HG02852 (cell line): Measurements from ENCODE around the gene PACSIN2.
"Not testable (repeated sequence)": the region's sequence is repeated elsewhere in the genome, so short reads cannot be mapped to it uniquely, and the experiment has no call there.

ENCODE experiments used
- ATAC-seq: cut with Tn5 transposase; IDR thresholded peaks from one replicate; pipeline ENCODE4 v1.9.1; 2021; ENCODE audit warnings: mild to moderate bottlenecking, moderate library complexity; ENCODE audit not compliant: unreplicated experiment

Gene PACSIN2

DNA sequence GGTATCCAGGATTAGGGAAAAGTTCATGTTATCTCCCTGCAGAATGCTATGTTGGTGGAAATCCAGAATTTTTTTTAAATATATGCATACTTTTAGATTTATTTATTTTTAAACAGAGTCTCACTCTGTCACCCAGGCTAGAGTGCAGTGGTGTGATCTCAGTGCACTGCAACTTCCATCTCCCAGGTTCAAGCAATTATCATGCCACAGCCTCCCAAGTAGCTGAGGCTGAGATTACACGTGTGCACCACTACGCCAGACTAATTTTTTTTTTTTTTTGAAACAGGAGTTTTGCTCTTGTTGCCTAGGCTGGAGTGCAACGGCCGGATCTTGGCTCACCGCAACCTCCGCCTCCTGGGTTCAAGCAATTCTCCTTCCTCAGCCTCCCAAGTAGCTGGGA is 2.6 kb downstream of the PACSIN2 start:
- ATAC-seq = no peak

- ATAC-seq = no peak
These were observed 3.9 kb downstream of the PACSIN2 start for GRCh38 chr22:43011079-43011478.

GRCh38 chr22:43009444-43009843 is 5.5 kb downstream of the PACSIN2 start:
- no peak for ATAC-seq

- ATAC-seq = no peak
These were observed 6.0 kb downstream of the PACSIN2 start for GRCh38 chr22:43008921-43009320.

- ATAC-seq = no peak
These were observed 6.4 kb downstream of the PACSIN2 start for GRCh38 chr22:43008509-43008908.

DNA sequence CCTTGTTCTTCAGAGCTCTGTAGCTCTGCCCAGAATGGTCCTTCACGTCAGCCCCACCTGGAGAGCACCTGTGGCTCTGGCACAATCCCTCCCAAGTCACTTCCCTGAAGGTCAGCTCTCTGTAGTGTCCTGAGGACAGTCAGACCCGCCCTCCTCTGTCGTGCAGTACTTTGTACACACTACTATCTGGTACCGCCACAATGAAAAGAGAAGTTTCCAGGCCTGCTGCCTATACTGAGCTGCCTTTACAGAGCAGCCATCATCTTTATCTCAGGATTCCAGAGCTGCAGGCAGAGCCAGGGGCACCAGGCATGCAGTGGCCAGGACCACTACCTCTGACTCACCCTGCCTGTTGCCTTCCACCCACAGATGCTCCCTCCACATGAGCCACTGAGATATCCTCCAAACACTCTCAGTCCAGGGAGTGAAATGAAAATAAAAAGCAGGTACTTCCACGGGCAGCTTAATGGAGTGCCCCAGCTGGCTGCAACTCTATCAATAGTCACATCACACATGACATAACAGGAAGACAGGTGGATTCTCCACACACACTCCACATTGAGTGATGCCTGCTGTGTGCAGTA is 7.3 kb downstream of the PACSIN2 start:
- ATAC-seq = no peak

DNA sequence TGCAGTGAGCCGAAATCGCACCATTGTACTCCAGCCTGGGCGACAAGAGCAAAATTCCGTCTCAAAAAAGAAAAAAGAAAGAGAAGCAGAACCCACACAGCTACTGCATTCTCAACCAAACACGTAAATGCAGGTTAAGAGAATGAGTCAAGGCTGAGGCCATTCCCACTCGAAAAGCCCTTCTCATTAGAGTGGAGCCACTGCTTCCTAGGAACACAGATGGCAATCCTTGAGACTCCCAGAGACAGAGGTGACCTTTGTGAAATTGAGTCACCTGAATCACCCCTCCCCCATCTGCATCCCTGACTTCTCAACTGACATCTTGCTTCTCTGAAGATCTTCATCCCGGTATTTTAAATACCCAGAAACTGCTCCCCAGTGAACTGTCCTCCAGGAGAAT is 8.2 kb downstream of the PACSIN2 start:
- ATAC-seq = no peak

DNA sequence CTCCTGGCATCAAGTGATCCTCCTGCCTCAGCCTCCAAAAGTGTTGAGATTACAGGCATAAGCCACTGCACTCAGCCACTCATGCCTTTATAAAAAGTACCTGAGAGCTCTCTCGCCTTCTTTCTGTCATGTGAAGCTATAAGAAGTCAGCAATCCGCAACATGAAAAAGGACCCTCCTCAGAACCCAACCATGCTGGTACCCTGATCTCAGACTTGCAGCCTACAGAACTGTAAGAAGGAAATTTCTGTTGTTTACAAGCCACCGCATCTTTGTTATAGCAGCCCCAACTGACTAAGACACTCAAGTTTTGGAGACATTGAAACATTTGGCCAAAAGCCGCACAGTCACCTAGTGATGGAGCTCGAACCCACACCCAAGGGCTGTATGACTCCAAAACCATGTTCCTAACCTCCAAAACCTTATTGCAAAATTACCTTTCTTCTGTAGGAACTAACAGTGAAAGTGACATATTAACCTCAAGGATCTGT is 8.9 kb downstream of the PACSIN2 start:
- ATAC-seq = no peak

GRCh38 chr22:43005106-43005505 is 9.8 kb downstream of the PACSIN2 start:
- ATAC-seq = no peak

DNA sequence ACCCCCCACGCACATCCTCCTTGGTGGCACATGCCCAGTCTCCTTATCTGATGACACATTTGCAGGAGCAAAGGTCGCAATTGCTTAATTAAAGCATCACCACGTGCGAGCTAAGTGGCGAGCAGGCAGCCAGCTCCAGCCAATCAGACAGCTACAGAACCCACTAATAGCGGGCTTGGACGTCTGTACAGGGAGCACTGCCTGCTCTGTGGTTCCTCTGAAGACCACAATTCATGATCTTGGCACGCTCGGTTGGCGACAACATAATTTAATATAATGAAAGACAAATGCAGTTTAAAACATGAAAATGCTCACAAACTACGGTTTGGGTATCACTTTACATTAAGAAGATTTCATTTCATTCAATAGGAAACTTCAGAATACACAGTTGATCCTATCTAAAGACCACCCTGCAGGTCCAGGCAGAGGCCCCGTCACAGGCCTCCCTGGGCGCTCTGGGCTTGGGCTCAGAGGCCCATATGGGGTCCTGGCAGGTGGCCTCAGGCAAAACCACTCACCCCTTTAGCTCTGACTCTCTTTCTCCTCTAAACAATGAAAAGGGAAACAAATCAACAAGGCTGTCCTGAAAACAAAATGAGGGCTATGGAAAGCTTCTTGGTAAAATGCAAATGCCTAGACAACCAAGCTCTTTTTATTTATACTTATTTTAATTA is 10.4 kb downstream of the PACSIN2 start:
- no peak for ATAC-seq

DNA sequence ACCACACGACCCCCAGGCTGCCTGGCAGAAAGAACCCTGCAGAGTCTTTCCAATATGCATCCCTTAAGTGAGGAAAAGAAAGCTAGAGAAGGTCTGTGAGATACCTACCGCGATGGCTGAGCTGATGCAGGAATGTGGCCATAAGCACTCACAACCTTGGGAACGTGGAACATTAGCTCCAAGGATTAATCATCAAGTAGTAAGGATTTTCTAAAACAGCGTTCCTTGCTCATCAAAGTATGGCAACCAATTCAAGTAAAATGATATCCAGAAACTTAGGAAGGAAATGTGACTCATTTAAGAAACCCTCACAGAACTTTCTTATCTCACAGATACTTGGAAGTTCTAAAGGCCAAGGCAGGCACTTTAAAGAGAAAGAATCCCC is 12.8 kb downstream of the PACSIN2 start:
- no peak for ATAC-seq

DNA sequence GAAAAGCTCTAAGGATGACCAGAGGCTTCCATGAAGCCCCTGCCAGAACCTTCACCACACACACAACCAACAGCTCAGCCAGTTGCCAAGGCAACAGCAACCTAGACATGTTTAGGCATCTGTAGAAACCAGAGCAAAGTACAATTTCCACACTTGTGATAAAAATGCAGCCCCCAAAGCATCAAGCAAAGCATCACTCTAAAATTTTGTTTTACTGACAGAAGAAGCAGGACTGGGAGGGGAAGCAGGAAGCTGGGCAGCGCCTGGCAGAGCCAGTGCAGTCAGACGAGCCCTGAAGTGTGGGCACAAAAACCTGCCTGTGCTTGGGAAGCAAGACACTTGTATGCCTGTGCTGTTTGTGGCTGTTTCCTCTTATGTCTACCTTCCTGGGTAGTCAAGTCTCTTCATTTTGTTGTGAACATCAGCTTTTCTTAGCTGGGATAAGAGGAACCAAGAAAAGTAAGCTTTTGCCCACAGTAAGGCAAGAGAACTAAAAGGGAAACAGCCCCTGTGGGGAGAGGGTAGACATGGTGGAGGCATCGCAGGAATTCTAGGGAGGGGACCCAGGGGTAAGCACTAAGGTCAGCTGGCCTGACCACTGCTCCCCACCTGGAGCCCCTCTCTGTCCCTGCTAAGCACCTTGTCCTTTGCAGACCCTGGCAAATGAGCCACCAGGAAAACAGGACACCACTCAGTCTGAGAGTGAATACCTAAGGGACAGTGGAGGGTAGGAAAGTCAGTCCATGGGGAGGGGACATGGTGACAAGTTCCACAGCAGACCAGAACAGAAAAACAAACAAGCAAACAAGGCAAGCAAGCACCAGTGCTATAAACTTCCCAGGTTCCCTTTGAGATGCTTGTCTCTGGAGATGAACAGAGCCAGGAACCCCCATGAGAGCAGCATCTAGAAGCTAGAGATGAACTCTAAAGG is 13.4 kb downstream of the PACSIN2 start:
- no peak for ATAC-seq

GRCh38 chr22:43000441-43001175 is 14.3 kb downstream of the PACSIN2 start:
- no peak for ATAC-seq

DNA sequence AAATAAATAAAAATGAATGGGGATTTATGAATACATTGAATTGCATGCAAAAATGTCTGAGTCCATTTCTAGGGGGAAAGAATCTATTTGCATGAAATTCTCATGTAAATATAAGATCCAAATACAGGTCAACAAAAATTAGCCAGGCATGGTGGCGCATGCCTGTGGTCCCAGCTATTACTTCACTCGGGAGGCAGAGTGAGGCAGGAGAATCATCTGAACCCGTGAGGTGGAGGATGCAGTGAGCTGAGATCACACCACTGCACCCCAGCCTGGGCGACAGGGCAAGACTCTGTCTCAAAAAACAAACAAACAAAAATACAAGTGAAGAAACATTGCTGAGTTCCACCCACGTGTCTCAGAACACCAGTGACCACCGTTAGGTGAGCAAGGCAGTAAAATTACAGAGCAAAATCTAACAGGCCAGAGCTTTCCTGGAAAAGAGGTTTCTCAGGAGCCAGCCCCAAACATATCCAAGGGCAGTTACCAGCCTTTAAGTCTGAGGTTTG is 17.3 kb downstream of the PACSIN2 start:
- ATAC-seq = no peak

DNA sequence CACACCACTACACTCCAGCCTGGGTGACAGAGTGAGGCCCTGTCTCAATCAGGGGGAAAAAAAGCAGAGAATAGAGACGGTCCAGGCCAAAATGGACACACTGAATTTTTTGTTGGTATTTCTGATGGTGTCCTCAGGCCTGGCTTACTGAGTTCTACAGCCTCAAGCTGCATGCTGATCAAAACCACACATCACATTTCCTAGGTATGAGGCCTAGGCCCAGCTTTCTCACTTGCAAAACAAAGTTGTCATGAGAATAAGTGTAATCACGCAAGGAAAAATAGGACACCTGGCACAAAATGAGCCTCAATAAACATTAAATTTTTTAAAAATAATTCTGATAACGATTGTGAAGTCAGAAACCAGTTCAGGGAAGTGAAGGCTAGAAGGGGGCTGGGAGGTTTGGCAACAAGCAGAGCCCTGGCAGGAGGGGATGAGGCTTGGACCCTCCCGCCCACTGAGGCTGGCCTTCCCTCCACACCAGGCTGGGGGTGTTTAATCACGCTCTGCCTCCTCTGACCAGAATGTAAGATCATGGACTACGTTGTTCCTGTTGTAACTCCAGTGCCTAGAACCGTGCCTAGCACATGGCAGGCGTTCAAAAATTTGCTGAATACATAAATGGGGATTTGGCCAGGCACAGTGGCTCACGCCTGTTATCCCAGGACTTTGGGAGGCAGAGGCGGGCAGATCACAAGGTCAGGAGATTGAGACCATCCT is 18.1 kb downstream of the PACSIN2 start:
- no peak for ATAC-seq

- not testable (repeated sequence) for ATAC-seq
These were observed 19.3 kb downstream of the PACSIN2 start for GRCh38 chr22:42995654-42996053.

DNA sequence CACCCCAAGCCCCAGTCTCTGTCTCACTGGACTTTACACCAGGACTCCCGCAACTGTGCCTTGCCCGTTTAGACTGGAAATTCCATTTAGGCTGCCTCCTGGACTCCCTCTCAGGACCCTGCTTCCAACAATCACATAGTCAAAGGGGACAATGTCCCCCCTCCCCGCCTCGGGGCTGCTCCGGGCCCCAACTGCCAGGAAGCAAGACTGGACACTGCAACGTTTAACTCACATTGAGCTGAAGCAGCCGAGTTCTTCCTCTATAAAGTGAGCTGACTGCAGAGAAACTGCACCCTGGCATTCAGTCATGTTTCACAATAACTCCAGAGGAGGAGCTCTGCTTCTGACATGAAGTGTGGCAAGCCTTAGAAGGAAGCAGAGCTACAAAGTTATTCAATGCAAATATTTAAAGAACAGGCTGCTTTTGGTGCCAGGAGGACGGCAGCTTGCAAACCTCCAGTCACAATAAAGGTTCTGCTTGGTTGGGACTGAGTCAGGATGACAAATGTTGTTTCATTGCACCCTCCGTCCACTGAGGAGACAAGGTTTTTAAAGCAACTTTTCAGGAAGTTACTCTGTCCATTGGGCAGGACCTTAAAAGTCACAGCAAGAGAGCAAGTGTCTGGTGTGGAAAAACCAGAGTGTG is 19.9 kb downstream of the PACSIN2 start:
- ATAC-seq = no peak

- no peak for ATAC-seq
These were observed 20.6 kb downstream of the PACSIN2 start for GRCh38 chr22:42994276-42994916.

GRCh38 chr22:42993651-42994275 is 21.2 kb downstream of the PACSIN2 start:
- ATAC-seq = no peak
